ENCODE results near the gene PI4KA.

GRCh38 chr22:20659920-20660319 lies 198.7 kb downstream of the PI4KA start:
- TF ChIP-seq POLR2A (IDR thresholded peaks at IDR 0.05) (no peak), CTCF (IDR thresholded peaks at IDR 0.05 in 8 of 11, conservative IDR thresholded peaks at IDR 0.05 in 3 of 11) (no peak)

All from spleen (tissue), 7 donors.